HepG2 (cell line): Measurements from ENCODE around the gene TMEM225B. TPM values are rescaled to one million over a fixed set of nuclear protein-coding genes. Genes with fewer than 3 reads are reported as not detected.

Experiments
- ATAC-seq: fragments of 200-7000 bp; cut with Tn5 transposase; 3 replicates; pipeline ENCODE4 v1.9.1; 2020; ENCODE audit warnings: mild to moderate bottlenecking, moderate library complexity
- BruUV-seq: library from RNA; stranded (reverse); fragments of 400-500 nt; replicated peaks from 2 replicates; lab custom pipeline; 2021; lab: Mats Ljungman, UMichigan
- CTCF ChIA-PET: fragments of 300-600 bp; formaldehyde crosslinking; extraction: SDS; loops from one replicate; lab custom pipeline; 2021; ENCODE audit warnings: low total read pairs, inconsistent platforms, low intra/inter-chr PET ratio; lab: Yijun Ruan, JAX
- POLR2A ChIA-PET: fragments of 350-600 bp; sonication (Branson Sonifier 250); formaldehyde crosslinking; loops from one replicate; lab custom pipeline; 2020; ENCODE audit warnings: antibody characterized with exemption, inconsistent platforms; lab: Yijun Ruan, JAX
- DNase-seq: peaks from one replicate; pipeline ENCODE4 v3.0.0-alpha.2; 2015; ENCODE audit warnings: low spot score
- FAIRE-seq: peaks from 3 replicates; lab custom pipeline; 2011; peaks lifted over from hg19 to GRCh38; lab: Jason Lieb, UNC
- H2AFZ ChIP-seq: one replicate; pipeline ENCODE4 v1.6.1; 2011; ENCODE audit warnings: low read length, inconsistent platforms
- H3K27ac ChIP-seq: fragments of 300-600 bp; 3 replicates; pipeline ENCODE4 v1.8.0; 2011; ENCODE audit warnings: mixed run types, mild to moderate bottlenecking, mixed read lengths, low read length, inconsistent platforms; ENCODE audit not compliant: insufficient read depth; ENCODE audit errors: extremely low read length
- H3K27me3 ChIP-seq, 2 experiments: fragments of 200-600 bp in 1 of 2; 2 replicates in 1 of 2; 3 replicates in 1 of 2; pipeline versions ENCODE4 v1.6.0 to v1.8.0; 2011; ENCODE audit warnings: low read length in 2 of 2, mild to moderate bottlenecking in 2 of 2, moderate library complexity in 2 of 2, inconsistent platforms in 1 of 2; ENCODE audit not compliant: insufficient read depth in 2 of 2, control insufficient read depth in 1 of 2
- H3K36me3 ChIP-seq, 2 experiments: fragments of 200-600 bp in 1 of 2; replicated peaks in 1 of 2; 2 replicates in 1 of 2; 3 replicates in 1 of 2; pipeline versions ENCODE4 v1.5.1 to v1.8.0; 2011; ENCODE audit warnings: low read length in 2 of 2, inconsistent platforms in 1 of 2; ENCODE audit not compliant: insufficient read depth in 2 of 2, control insufficient read depth in 1 of 2
- H3K4me1 ChIP-seq: 2 replicates; pipeline ENCODE4 v1.5.1; 2012; ENCODE audit warnings: low read length, inconsistent platforms; ENCODE audit not compliant: insufficient read depth
- H3K4me2 ChIP-seq: 2 replicates; pipeline ENCODE4 v1.6.0; 2011; ENCODE audit warnings: low read depth, low read length, inconsistent platforms
- H3K4me3 ChIP-seq, 3 experiments: fragments of 200-600 bp in 1 of 3; sonication (generic), shearing (Covaris generic) in 1 of 3; replicated peaks in 1 of 3; 2 replicates each; pipeline ENCODE4 v1.5.1; 2011 to 2016; ENCODE audit warnings: low read length in 3 of 3, inconsistent platforms in 2 of 3, low read depth in 2 of 3, mild to moderate bottlenecking in 2 of 3, control low read depth in 1 of 3, mixed read lengths in 1 of 3; ENCODE audit not compliant: insufficient read depth in 1 of 3
- H3K79me2 ChIP-seq: one replicate; pipeline ENCODE4 v1.6.1; 2011; ENCODE audit warnings: low read length, inconsistent platforms; ENCODE audit not compliant: insufficient read depth
- H3K9ac ChIP-seq: 2 replicates; pipeline ENCODE4 v1.6.0; 2011; ENCODE audit warnings: mild to moderate bottlenecking, low read depth, low read length, inconsistent platforms; ENCODE audit not compliant: insufficient read depth
- H3K9me3 ChIP-seq: 2 replicates; pipeline ENCODE4 v1.5.1; 2012; ENCODE audit warnings: mild to moderate bottlenecking, low read length
- H4K20me1 ChIP-seq: 2 replicates; pipeline ENCODE4 v1.6.0; 2011; ENCODE audit warnings: inconsistent platforms, mild to moderate bottlenecking, low read length, moderate library complexity; ENCODE audit not compliant: insufficient read depth
- FOXO1 ChIP-seq: sonication (generic); formaldehyde crosslinking; IDR thresholded peaks from 2 replicates; pipeline ENCODE4 v1.4.0; 2020; ENCODE audit warnings: missing genetic modification reagents
- GFI1 ChIP-seq: sonication (generic); formaldehyde crosslinking; IDR thresholded peaks from 2 replicates; pipeline ENCODE4 v1.5.0; 2020; ENCODE audit warnings: missing genetic modification reagents, mild to moderate bottlenecking, borderline replicate concordance
- MLLT10 ChIP-seq: sonication (generic); formaldehyde crosslinking; IDR thresholded peaks from 2 replicates; pipeline ENCODE4 v1.4.0; 2020; ENCODE audit warnings: missing genetic modification reagents
- SRSF9 ChIP-seq: fragments of 200-400 bp; formaldehyde crosslinking; IDR thresholded peaks from 2 replicates; pipeline ENCODE4 v1.6.1; 2018; ENCODE audit warnings: borderline replicate concordance, mild to moderate bottlenecking, low read depth, low read length; ENCODE audit not compliant: insufficient read depth, poor library complexity, severe bottlenecking
- TFAP4 ChIP-seq: sonication (generic); IDR thresholded peaks from 2 replicates; pipeline ENCODE4 v1.6.1; 2016; ENCODE audit warnings: low read depth, borderline replicate concordance
- TGIF2 ChIP-seq: IDR thresholded peaks from 2 replicates; pipeline ENCODE4 v1.6.1; 2016; ENCODE audit warnings: control low read depth, missing compliant biosample characterization
- ZBTB26 ChIP-seq: IDR thresholded peaks from 2 replicates; pipeline ENCODE4 v1.6.1; 2016; ENCODE audit warnings: missing compliant biosample characterization, missing genetic modification reagents, borderline replicate concordance
- ZHX1 ChIP-seq: sonication (generic); formaldehyde crosslinking; IDR thresholded peaks from 2 replicates; pipeline ENCODE4 v1.8.1; 2022; ENCODE audit warnings: low read depth, mild to moderate bottlenecking, missing genetic modification reagents
- ZHX2 ChIP-seq, 2 experiments: sonication (generic) in 1 of 2; formaldehyde crosslinking in 1 of 2; IDR thresholded peaks; 2 replicates each; pipeline versions ENCODE4 v1.6.1 to v1.9.0; 2014 to 2022; ENCODE audit warnings: antibody characterized with exemption in 1 of 2, borderline replicate concordance in 1 of 2, inconsistent platforms in 1 of 2, low read depth in 1 of 2, missing genetic modification reagents in 1 of 2
- ZNF101 ChIP-seq: sonication (generic); formaldehyde crosslinking; IDR thresholded peaks from 2 replicates; pipeline ENCODE4 v1.4.0; 2020; ENCODE audit warnings: mild to moderate bottlenecking, low read depth, missing genetic modification reagents, borderline replicate concordance
- ZNF33A ChIP-seq: sonication (generic); formaldehyde crosslinking; IDR thresholded peaks from 2 replicates; pipeline ENCODE4 v1.5.1; 2020; ENCODE audit warnings: missing genetic modification reagents, mild to moderate bottlenecking, moderate library complexity, borderline replicate concordance
- ZNF431 ChIP-seq: sonication (generic); formaldehyde crosslinking; IDR thresholded peaks from 2 replicates; pipeline ENCODE4 v1.9.0; 2022; ENCODE audit warnings: missing genetic modification reagents, low read depth, mild to moderate bottlenecking, borderline replicate concordance
- ZNF619 ChIP-seq: sonication (generic); formaldehyde crosslinking; IDR thresholded peaks from 2 replicates; pipeline ENCODE4 v1.4.0; 2020; ENCODE audit warnings: mild to moderate bottlenecking, missing genetic modification reagents
- WGBS: methylation state at CpG from one replicate; pipeline ENCODE4 v1.1.6; 2017; ENCODE audit warnings: low lambda C conversion rate; 5-methylcytosine and 5-hydroxymethylcytosine counted together
- in situ Hi-C: cut with HindIII; loops from 2 replicates; pipeline ENCODE4 v1.10.0; 2017; ENCODE audit warnings: low pct_unique_long_range_greater_than_20kb; ENCODE audit not compliant: extremely low pct_ligation_motif_present
- intact Hi-C: fragments of 100-400 bp; cut with micrococcal nuclease; formaldehyde crosslinking; loops from one replicate; pipeline ENCODE4 v1.10.0; 2022; ENCODE audit not compliant: unreplicated experiment
- polyA plus RNA-seq, 8 experiments: library from polyadenylated mRNA; depleted of rRNA in 3 of 8; stranded (reverse) in 7 of 8; unstranded in 1 of 8; fragments of >200 nt; fragmentation: Illumina TruSeq in 4 of 8; extraction: Trizol in 4 of 8; gene quantifications; 2 replicates each; pipeline versions ENCODE4 v1.2.1 to v1.2.3, GENCODE V29; 2011 to 2016; ENCODE audit warnings: low read depth in 4 of 8, missing spikeins in 1 of 8, mixed read lengths in 1 of 8; ENCODE audit not compliant: insufficient read depth in 1 of 8
- total RNA-seq, 5 experiments: library from RNA; depleted of rRNA; stranded (reverse); fragments of >200 nt; fragmentation: Illumina TruSeq; extraction: Trizol; gene quantifications; 2 replicates each; pipeline ENCODE4 v1.2.3, GENCODE V29; 2016; ENCODE audit warnings: low read depth in 1 of 5

TMEM225B gene
- total and polyA plus RNA-seq, 2 of the 13 experiments (the other 11 are each of a cell fraction or from before 2014, with no cell fraction given) = 0.78 to 0.95 TPM

- intact Hi-C loops = no loop called here
- 100% methylated on average over 4 of the region's 4 CpGs for WGBS
- no peak for ATAC-seq
- Histone ChIP-seq H3K27me3 (no peaks in the 10 kb centered on the region), H3K79me2 (no peaks in the 10 kb centered on the region), H3K9me3 (no peaks in the 10 kb centered on the region), H3K4me1 (peaks cover 3% of the 10 kb centered on the region; the same call in 1 of the 2 replicates), H2AFZ (no peak overlapping the region), H3K4me2 (no peak overlapping the region), H3K9ac (no peak overlapping the region), H3K27ac (no peak overlapping the region), H4K20me1 (no peaks in the 10 kb centered on the region), H3K36me3 (peaks cover 47 to 96% of the 10 kb centered on the region in 2 experiments), H3K4me3 (no peak overlapping the region)
- BruUV-seq = no TSS peak
- POLR2A ChIA-PET = no interaction called here
- in situ Hi-C loops = no loop called here
- no peak for DNase-seq
- CTCF ChIA-PET = no interaction called here
- no peak for FAIRE-seq
- TF ChIP-seq ZBTB26 (no peak), ZNF33A (CRISPR knock-in tag) (no peak), ZNF619 (no peak), ZHX1 (no peak), FOXO1 (CRISPR knock-in tag) (no peak), TGIF2 (CRISPR knock-in tag) (no peak), ZNF431 (CRISPR knock-in tag) (no peak), SRSF9 (no peak), MLLT10 (CRISPR knock-in tag) (no peak), GFI1 (CRISPR knock-in tag) (no peak), TFAP4 (no peak), ZHX2 (IDR thresholded peaks at IDR 0.05; ENCODE audit: low read depth) (no peak), ZHX2 (CRISPR knock-in tag; IDR thresholded peaks at IDR 0.05; ENCODE audit: borderline replicate concordance) (no peak), ZNF101 (CRISPR knock-in tag) (no peak)
These were observed 27.9 kb downstream of the TMEM225B start for GRCh38 chr7:99625961-99626360.
